HL-60/S4 (cell line): ENCODE measurements around the gene HDHD3.

Source experiments
- in situ Hi-C: fragments of 300-500 bp; cut with MboI; formaldehyde crosslinking; loops from 2 replicates; pipeline ENCODE4 v1.14.3; 2022; ENCODE audit warnings: low sequenced_read_pairs

Gene HDHD3

DNA sequence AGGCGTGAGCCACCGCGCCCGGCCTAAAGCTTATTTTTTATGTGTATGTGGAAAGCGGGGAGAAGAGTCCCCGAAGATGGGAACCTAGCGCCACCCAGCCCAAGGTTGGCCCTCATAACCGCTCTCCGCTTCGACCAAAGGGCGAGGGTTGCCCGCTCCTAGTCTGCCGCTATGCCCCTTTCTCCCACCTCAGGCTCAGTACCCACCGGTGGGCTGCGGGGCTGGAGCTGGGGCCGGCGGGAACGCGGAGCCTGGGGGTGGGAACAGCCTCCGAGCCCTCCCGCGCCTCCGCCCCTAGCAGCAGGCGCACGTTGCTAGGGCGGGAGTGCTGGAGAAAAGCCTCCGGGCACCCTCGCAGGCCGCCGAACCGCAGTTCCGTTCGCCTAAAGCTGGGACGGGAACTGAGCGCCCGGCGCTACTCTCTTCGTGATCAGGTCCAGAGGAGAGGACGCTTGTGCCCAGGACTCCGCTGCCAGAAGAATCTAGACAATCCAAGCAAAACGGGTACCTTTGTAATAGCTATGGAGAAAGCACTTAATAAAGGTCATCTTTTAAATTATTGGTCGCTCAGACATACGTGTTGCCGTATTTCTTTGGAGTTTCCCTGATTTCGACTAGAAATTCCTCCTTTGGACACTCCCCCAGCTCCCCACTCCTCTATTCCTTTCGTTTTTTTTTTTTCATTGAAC is 36.6 kb downstream of the HDHD3 start, which contains the start of gene WDR31:
WDR31 (minus strand) TSS at position 265 of the 689 bp plus-strand sequence. CDS start 8,253 bp downstream, outside the sequence.
- in situ Hi-C loops = no loop called here

DNA sequence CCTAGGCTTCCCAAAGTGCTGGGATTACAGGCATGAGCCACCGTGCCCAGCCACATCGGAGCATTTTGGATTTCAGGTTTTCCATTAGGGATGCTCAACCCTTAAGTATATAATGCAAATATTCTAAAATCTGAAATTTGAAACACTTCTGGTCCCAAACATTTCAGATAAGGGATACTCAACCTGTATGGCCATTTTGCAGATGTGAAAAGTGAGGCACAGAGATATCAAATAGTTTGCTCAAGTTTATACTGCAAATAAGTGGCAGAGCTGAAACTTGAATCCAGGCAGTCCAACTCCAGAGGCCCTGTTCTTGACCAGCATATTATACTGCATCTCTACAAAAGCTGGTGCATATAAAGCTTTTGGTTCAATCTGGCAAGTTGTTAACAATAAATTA is 39.1 kb downstream of the HDHD3 start:
- in situ Hi-C loops = no loop called here

DNA sequence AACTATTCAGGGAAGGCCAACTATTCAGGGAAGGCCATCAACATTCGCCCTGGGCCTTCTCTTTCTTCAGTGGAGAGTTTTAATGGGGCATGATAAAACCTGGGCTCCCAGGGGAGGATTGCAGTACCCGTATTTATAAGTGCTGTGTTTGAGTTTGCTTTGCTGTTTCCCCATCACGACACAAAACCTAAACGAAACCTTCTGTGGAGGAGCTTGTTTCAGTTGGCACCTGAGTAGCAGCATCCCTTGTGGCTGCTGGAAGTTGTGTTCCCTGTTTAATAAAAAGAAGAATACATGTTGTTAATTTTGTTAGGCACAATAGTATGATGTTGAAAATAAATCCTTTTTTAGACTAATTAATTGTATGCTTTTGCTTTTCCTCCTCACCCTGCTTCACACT is 45.0 kb downstream of the HDHD3 start:
- in situ Hi-C loops = no loop called here

DNA sequence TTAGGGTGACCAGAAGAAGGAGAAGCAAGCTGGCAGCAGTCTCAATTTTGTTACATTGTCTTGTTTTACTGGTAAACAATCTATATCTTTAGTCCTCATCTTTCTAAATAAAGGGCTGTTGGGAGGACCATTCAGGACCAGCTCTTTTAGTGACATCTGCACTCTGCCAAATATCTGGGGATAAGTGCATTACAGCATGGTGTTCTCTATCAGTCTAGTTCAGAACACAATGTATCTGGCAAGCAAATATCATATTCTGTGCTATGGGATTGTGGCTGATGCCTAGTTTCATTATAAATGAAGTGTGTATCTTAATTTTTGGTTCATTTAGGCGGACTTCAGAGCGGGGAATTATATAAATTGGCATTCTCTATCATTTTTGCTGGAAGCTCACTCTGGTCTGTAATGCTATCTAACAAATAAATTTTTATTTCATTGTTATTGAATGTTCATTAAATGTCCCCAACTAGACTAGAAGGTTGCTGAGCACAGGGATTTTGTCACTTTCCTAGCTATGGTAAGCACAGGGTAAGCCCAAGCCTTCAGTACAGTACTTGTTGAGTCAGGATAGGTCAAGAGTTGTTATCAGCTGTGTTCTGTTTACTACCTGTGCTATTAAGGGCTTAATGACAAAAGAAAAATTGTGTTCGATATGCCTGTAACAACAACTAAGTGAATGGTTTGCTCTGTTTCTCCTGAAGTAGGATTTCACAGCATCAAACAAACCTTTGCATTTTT is 48.6 kb downstream of the HDHD3 start:
- in situ Hi-C loops = no loop called here

DNA sequence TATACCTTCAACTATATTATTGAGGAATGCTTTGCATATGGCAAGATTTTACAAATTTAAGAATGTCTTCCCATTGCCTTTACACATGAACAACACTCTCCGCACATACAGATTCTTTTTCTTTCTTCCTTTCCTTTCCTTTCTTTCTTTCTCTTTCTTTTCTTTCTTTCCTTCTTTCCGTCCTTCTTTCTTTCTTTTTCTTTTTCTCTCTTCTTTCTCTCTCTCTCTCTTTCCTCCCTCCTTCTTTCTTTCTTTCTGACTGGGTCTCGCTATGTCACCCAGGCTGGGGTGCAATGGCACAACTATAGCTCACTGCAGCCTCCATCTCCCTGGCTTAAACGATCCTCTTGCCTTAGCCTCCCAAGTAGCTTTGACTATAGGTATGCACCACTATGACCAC is 50.6 kb downstream of the HDHD3 start:
- in situ Hi-C loops = no loop called here
